ENCODE results near the gene PSMF1.

DNA sequence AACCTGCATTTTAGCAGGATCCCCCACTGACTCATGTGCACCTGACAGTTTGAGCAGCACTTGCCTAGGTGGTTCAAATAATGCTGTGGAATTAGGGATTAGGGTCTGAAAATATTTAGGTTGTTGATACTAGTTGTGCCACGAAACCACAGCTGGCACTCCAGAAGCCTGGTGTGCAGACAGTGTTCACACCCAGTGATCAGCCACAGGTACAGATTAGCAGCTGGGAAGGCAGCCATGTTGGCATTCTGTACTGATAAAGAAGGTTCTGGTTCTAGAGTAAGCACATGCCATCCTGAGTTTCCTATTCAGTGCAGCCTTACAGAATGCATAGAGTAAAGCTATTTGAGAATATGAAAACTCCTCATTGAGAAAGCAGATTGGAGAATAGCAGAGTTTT is 36.3 kb downstream of the PSMF1 start:
- TF ChIP-seq POLR2AphosphoS5 (IDR thresholded peaks at IDR 0.05; ENCODE audit: low read depth, low read length): no peak
- no peak for TF ChIP-seq SIN3A (IDR thresholded peaks at IDR 0.05; ENCODE audit: borderline replicate concordance, insufficient read depth, low read length)
- TF ChIP-seq REST (IDR thresholded peaks at IDR 0.05; ENCODE audit: insufficient read depth in 1 of 2, low read depth in 2 of 2, low read length in 2 of 2): no peak
- TF ChIP-seq TAF1 (IDR thresholded peaks at IDR 0.05; ENCODE audit: borderline replicate concordance, insufficient read depth, low read length): no peak

Measured in PFSK-1 (cell line).